GM19455 (cell line): Measurements from ENCODE around the gene DIS3L2.

ENCODE experiments used
- ATAC-seq: cut with Tn5 transposase; IDR thresholded peaks from one replicate; pipeline ENCODE4 v1.9.1; 2021; ENCODE audit not compliant: unreplicated experiment

DIS3L2 gene

GRCh38 chr2:232225429-232225828 lies 263.9 kb downstream of the DIS3L2 start:
- ATAC-seq = no peak

- no peak for ATAC-seq
These were observed 264.4 kb downstream of the DIS3L2 start for GRCh38 chr2:232225895-232226294.

GRCh38 chr2:232228332-232228731 lies 266.8 kb downstream of the DIS3L2 start:
- ATAC-seq = no peak

GRCh38 chr2:232228971-232229894 lies 267.7 kb downstream of the DIS3L2 start:
- ATAC-seq = no peak

- no peak for ATAC-seq
These were observed 268.4 kb downstream of the DIS3L2 start for GRCh38 chr2:232229911-232230310.

GRCh38 chr2:232230560-232230959 lies 269.0 kb downstream of the DIS3L2 start:
- ATAC-seq = no peak

- no peak for ATAC-seq
These were observed 270.0 kb downstream of the DIS3L2 start for GRCh38 chr2:232231554-232231953.

- no peak for ATAC-seq
These were observed 271.4 kb downstream of the DIS3L2 start for GRCh38 chr2:232232915-232233314.

- no peak for ATAC-seq
These were observed 273.6 kb downstream of the DIS3L2 start for GRCh38 chr2:232234922-232235615.

- no peak for ATAC-seq
These were observed 274.2 kb downstream of the DIS3L2 start for GRCh38 chr2:232235716-232236115.

GRCh38 chr2:232236200-232236599 lies 274.7 kb downstream of the DIS3L2 start:
- ATAC-seq = no peak

GRCh38 chr2:232237464-232237863 lies 276.0 kb downstream of the DIS3L2 start:
- no peak for ATAC-seq

GRCh38 chr2:232238108-232238507 lies 276.6 kb downstream of the DIS3L2 start:
- ATAC-seq = no peak

- ATAC-seq = no peak
These were observed 277.1 kb downstream of the DIS3L2 start for GRCh38 chr2:232238596-232238995.

- no peak for ATAC-seq
These were observed 278.6 kb downstream of the DIS3L2 start for GRCh38 chr2:232239951-232240681.

GRCh38 chr2:232240906-232241305 lies 279.4 kb downstream of the DIS3L2 start:
- ATAC-seq = no peak

- no peak for ATAC-seq
These were observed 280.8 kb downstream of the DIS3L2 start for GRCh38 chr2:232242316-232242715.

GRCh38 chr2:232245111-232245510 lies 283.6 kb downstream of the DIS3L2 start:
- ATAC-seq = no peak

- no peak for ATAC-seq
These were observed 284.7 kb downstream of the DIS3L2 start for GRCh38 chr2:232246245-232246644.

GRCh38 chr2:232249096-232249495 lies 287.6 kb downstream of the DIS3L2 start:
- ATAC-seq = no peak
